ENCODE data around the gene PAK6.

The PAK6 gene

DNA sequence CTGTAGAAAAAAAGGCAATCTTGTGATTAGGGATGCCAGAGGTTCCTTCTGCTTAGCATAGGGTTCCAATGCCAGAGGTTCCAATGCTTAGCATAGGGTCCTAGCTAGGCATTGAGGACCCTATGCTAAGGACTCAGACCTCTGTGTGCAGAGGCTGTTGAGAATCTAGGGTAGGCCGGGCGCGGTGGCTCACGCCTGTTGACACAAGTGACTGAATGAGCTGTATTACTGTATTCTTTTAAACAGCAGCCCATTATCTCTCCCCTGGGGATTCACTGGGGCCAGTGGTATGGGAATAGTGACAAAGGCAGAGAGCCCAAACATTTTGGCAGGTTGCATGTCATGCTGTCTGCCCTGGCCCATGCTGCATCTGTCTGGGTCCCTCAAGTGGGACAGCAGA, 16.2 kb downstream of the PAK6 start:
- Mint-ChIP-seq H3K9me3 (no peaks in the 10 kb centered on the region), H3K36me3 (ENCODE audit: low read depth) (no peaks in the 10 kb centered on the region)

DNA sequence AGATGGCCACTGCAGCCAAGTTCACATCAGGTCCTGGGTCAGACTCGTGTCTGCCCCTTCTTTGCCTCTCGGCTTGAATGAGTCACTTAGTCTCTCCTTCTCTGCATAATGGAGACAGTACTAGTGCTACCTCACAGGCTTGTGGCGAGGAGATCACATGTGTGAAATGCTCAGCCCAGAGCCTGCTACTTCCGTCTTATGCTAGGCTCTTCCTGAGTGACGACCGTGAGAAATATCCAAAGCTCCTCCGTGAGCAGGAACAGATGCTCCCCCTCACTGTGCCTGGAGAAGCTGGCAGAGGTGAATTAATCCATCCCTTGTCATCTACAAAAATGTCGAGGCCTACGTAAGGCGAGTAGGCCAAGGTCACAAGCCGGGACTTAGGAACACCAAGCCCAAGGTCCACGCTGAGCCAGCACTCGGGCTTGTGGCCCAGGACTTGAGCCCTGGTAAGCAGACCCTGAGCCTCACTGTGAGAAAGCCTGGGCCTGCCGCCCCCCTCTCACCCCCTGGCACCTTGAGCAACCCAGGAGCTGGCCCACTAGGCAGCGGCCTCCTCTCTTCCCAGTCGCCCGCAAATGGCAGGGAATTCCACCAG, 17.9 kb downstream of the PAK6 start:
- H3K4me3 Mint-ChIP-seq, result peak overlapping the region in 1 of 3 experiments; percentile 17
- peaks cover 17% of the 10 kb centered on the region for H3K4me1 Mint-ChIP-seq
- H3K27ac Mint-ChIP-seq, result no peak overlapping the region
- TF ChIP-seq, protein P1, sequence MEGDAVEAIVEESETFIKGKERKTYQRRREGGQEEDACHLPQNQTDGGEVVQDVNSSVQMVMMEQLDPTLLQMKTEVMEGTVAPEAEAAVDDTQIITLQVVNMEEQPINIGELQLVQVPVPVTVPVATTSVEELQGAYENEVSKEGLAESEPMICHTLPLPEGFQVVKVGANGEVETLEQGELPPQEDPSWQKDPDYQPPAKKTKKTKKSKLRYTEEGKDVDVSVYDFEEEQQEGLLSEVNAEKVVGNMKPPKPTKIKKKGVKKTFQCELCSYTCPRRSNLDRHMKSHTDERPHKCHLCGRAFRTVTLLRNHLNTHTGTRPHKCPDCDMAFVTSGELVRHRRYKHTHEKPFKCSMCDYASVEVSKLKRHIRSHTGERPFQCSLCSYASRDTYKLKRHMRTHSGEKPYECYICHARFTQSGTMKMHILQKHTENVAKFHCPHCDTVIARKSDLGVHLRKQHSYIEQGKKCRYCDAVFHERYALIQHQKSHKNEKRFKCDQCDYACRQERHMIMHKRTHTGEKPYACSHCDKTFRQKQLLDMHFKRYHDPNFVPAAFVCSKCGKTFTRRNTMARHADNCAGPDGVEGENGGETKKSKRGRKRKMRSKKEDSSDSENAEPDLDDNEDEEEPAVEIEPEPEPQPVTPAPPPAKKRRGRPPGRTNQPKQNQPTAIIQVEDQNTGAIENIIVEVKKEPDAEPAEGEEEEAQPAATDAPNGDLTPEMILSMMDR (IDR thresholded peaks at IDR 0.05; ENCODE audit: unreplicated experiment in 3 of 3), result no peak
- peaks cover 2% of the 10 kb centered on the region for H3K9me3 Mint-ChIP-seq
- H3K27me3 Mint-ChIP-seq (ENCODE audit: low read depth), result peaks cover 60% of the 10 kb centered on the region
- H3K36me3 Mint-ChIP-seq (ENCODE audit: low read depth), result no peaks in the 10 kb centered on the region

More for the DNA sequence above, 16.2 kb downstream of the PAK6 start:
- TF ChIP-seq, protein P1 (IDR thresholded peaks at IDR 0.05; ENCODE audit: unreplicated experiment in 3 of 3), result no peak
- no peak overlapping the region for H3K4me3 Mint-ChIP-seq
- peaks cover 20% of the 10 kb centered on the region for H3K4me1 Mint-ChIP-seq
- H3K27ac Mint-ChIP-seq, result no peak overlapping the region
- H3K27me3 Mint-ChIP-seq (ENCODE audit: low read depth), result peaks cover 73% of the 10 kb centered on the region

DNA sequence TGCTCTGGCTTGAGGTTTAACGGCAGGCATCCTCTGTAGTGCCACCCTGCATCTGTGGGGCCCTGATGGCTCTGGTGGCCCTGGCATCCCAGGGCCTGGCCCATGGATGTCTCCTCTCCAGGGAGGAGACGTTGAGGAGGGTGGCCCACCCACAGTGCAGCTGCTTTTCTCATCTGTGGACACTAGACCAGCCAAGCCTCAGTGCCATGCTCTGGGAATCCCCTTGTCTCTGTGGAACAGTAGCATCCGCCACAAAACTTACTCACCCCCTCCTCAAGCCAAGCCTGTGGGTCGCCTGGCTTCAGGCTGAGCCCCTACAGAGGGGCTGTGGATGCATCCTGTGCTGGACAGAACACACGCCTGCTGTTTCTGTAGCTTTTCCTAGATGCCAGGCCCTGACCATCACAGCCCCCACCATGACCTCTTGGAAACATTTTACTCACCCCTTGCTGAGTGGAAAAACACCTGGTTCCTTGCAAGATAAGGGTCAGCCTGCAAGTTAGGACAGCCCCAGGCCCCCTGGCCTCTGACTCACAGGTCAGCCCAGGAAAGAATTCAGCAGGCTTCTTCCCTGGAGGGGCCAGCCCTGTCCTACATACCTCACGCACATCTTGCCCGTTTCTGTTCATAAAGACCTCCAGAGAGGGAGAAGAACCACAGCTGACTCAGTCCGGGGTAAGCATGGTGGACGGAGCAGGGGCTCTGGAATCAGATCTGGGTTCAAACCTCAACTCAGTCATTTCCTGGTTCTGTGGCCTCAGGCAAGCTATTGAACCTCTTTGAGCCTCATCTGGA, 19.0 kb downstream of the PAK6 start:
- TF ChIP-seq, protein P1 (IDR thresholded peaks at IDR 0.05; ENCODE audit: unreplicated experiment in 3 of 3), result no peak
- H3K27ac Mint-ChIP-seq, result no peak overlapping the region
- peaks cover 53% of the 10 kb centered on the region for H3K27me3 Mint-ChIP-seq (ENCODE audit: low read depth)
- no peak overlapping the region for H3K4me3 Mint-ChIP-seq
- peaks cover 2% of the 10 kb centered on the region for H3K9me3 Mint-ChIP-seq
- peaks cover 18% of the 10 kb centered on the region for H3K4me1 Mint-ChIP-seq
- no peaks in the 10 kb centered on the region for H3K36me3 Mint-ChIP-seq (ENCODE audit: low read depth)

DNA sequence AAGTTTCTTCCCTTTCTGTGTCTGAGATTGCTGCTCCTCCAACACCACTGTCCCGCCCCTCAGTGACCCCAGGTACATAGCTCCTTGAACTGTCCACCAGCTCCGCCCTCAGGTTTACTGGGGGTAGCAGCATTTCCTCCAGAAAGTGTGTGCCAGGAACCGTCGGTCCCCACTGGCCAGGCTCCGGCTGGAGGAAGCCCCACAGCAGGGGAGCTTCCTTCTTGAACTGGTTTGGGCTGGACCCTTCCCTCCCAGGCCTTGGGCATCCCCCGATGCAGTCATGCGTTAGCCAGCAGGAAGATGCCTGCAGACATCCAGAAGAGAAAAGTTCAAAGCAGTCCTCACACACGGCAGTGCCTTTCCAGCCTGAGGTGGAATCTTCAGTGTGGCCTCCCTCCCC, 19.7 kb downstream of the PAK6 start:
- H3K27ac Mint-ChIP-seq, result no peak overlapping the region
- no peak overlapping the region for H3K4me3 Mint-ChIP-seq
- TF ChIP-seq, protein P1 (IDR thresholded peaks at IDR 0.05; ENCODE audit: unreplicated experiment in 3 of 3), result no peak
- peaks cover 20% of the 10 kb centered on the region for H3K4me1 Mint-ChIP-seq
- peaks cover 2% of the 10 kb centered on the region for H3K9me3 Mint-ChIP-seq
- no peaks in the 10 kb centered on the region for H3K36me3 Mint-ChIP-seq (ENCODE audit: low read depth)
- H3K27me3 Mint-ChIP-seq (ENCODE audit: low read depth), result peaks cover 50% of the 10 kb centered on the region

DNA sequence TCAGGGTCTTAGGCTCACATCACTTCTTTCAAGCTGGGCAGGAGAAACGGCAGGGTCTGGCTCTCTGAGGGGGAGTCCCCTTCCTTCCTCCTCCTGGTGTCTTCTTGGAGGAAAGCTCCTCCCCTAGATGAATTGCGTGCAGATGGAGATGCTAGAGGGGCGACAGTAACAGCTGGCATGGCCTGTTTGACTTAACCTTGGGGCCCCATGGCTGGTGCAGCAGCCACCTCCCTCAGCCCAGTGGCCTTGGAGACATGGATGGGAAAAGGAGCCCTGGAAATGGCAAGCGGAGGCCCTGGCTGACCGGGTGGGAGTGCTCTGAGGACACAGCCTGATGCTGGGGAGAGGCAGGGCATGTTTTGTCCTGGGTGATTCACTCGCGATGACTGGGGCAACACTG, 20.2 kb downstream of the PAK6 start:
- Mint-ChIP-seq H3K27ac (no peak overlapping the region), H3K4me3 (no peak overlapping the region), H3K27me3 (ENCODE audit: low read depth) (peaks cover 45% of the 10 kb centered on the region), H3K36me3 (ENCODE audit: low read depth) (no peaks in the 10 kb centered on the region), H3K9me3 (peaks cover 2% of the 10 kb centered on the region), H3K4me1 (peaks cover 17% of the 10 kb centered on the region)
- TF ChIP-seq, protein P1 (IDR thresholded peaks at IDR 0.05; ENCODE audit: unreplicated experiment in 3 of 3), result no peak

Data from nephron (organoid).